DLD1 (cell line): ENCODE measurements around the gene TRMT44.

Source experiments
- in situ Hi-C: cut with HindIII; loops from 2 replicates; pipeline ENCODE4 v1.10.0; 2017; ENCODE audit warnings: low sequenced_read_pairs

Gene TRMT44

DNA sequence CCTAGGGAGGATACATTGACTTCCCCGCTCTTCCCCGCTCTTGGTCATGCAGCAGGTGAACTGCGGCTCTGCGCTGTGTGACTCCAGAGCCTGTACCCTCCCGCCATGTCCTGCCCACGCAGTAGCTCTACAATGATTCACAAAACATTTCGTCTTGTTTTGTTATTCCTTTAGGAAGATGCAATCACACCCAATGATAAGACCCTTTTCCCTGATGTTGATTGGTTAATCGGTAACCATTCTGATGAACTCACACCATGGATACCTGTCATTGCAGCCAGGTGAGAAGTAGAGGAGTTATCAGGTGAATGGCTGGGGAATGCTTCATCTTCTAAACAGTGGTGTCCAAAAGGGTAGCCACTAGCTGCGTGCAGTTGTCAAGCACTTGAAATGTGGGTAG lies 23.2 kb downstream of the TRMT44 start:
- in situ Hi-C loops: no loop called here

DNA sequence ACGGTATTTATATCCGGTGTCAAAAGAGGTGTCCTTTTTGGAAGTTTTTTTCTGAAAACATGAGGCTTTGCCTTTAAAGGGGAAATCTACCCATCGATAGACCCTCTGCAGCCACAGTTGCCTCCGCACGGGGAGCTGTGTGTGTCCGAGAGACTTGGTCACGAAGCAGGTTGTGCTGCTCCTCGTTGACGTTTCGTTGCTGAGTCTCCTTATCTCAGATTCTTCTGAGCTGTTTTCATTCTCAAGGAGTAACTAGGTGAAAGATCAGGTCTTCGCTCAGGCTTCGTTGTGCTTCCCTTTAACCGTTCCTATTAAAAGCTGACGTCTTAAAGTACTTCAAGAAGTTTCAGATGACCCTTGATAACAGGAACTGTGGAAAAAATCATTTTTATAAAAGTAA lies 23.8 kb downstream of the TRMT44 start:
- in situ Hi-C loops: no loop called here

DNA sequence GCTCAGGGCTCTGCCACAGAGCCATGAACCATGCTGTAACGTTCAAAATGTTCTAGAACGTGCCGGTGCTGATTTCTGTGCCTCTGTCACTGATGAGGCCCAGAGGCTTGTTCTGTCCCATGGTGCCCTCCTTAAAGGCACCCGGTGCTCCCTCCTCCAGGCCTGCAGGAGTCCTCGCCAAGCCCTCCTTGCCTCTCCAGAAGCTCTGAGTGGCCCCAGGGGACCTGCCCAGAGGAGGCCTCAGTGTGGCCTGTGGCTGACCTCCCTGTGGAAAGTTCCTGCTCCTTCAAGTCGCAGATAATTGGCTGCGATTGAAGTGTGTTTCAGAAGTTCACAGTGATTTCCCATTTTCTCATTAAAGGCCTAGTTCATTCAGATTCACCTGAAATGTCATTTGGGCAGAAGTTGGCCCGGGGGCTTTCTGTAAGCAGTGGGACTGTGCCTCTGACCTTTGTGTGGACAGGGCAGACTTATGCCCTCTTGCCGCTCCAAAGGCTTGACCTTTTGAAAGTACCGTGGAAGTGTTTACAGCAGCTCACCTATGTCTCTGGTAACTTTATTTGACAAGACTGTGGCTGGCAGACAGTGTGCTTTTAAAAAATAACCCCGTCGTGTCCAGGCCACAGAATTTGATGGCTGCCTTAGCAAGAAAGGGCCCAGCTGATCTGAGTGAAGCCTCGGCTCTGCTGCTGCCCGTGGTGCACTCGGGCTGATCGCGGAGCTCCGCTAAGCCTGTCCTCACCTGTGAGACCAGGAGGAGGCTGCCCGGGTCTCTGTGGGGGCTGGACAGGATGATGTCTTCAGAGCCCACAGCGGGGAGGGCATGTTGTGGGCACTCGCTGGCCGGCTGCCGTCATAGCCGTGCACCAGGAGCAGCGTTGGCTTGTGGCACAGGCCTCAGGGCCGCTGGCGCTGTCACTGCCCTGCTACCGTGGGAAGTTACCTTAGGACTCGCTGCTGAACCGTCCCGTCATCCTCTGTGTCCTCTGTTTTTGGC lies 25.3 kb downstream of the TRMT44 start:
- in situ Hi-C loops: no loop called here

DNA sequence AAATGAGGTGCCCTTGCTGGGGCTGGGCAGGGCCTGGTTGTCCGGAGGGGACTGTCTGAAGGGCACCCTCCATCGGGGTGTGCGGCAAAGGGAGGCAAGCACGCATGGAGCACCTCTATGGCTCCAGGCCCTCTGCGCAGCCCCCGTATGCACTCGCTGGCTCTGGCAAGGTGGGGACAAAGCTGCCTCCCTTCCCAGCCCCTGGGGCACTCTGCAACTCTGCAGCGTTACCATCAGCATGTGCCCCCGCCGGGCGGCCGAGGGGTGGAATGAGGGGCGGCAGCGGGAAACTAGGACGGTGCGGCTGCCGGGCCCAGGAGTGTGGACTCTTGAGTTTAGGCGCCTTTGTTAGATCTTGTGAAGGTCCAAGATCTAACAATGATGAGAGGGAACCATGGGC lies 26.4 kb downstream of the TRMT44 start:
- in situ Hi-C loops: no loop called here

- in situ Hi-C loops: no loop called here
Observed at GRCh38 chr4:8468746-8469535, 28.4 kb downstream of the TRMT44 start.

- in situ Hi-C loops: no loop called here
Observed at GRCh38 chr4:8469550-8469949, 29.0 kb downstream of the TRMT44 start.

GRCh38 chr4:8470451-8471024 lies 30.0 kb downstream of the TRMT44 start:
- in situ Hi-C loops: no loop called here

GRCh38 chr4:8471211-8471875 lies 30.8 kb downstream of the TRMT44 start:
- in situ Hi-C loops: no loop called here

DNA sequence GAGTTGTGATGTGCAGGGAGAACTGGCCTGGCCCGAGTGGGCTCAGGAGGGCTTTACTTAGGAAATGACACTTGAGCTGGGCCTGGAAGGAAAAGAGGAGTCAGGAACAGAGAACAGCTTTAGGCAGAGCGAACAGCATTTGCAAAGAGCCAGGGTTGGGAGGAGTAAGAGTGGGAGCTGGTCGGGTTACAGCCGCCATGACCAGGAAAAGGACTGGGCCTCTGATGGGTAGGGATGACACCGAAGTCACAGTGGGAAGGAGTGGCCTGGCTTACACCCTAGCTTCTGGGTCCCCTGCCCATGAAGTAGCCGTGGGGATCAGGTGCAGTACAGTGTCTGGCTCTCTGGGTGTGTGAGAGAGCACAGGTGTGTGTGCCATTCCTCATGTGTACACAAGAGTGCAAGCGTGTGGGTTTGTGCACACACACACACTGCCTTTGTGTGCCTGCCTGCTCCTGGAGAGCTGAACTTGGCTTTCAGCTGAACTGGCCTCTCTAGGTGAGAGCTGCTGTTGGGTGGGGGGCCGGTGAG lies 31.6 kb downstream of the TRMT44 start:
- in situ Hi-C loops: no loop called here

GRCh38 chr4:8472689-8473197 lies 32.2 kb downstream of the TRMT44 start:
- in situ Hi-C loops: no loop called here

- in situ Hi-C loops: no loop called here
Observed at GRCh38 chr4:8473198-8473919, 32.8 kb downstream of the TRMT44 start.

- in situ Hi-C loops: no loop called here
Observed at GRCh38 chr4:8473920-8474590, 33.5 kb downstream of the TRMT44 start.

- in situ Hi-C loops: no loop called here
Observed at GRCh38 chr4:8474856-8475255, 34.3 kb downstream of the TRMT44 start.

- in situ Hi-C loops: no loop called here
Observed at GRCh38 chr4:8475751-8476575, 35.4 kb downstream of the TRMT44 start.

- in situ Hi-C loops: no loop called here
Observed at GRCh38 chr4:8477095-8477635, 36.6 kb downstream of the TRMT44 start.

GRCh38 chr4:8477676-8478075 lies 37.1 kb downstream of the TRMT44 start:
- in situ Hi-C loops: no loop called here

DNA sequence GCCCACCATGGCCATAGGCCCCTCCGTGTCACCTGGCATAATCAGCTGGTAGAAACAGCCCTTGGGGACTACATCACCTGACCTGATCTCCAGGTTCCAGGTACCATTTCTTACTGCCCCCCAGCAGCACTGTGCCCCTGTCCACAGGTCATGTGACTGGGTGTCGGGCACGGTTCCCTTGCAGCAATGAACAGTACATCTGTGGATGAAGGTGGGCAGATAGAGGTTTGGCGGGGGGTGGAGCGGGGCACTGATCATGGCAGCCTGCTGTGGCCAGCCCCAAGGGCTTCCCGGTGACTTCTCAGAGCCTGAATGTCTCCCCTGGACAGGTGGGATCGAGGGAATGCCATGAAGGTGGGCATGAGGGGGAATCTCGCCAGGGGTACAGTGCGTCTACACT lies 37.8 kb downstream of the TRMT44 start:
- in situ Hi-C loops: no loop called here
